Neural progenitor cell (in vitro differentiated cells): ENCODE data around the gene ANKRD33. TPM values are rescaled to one million over a fixed set of nuclear protein-coding genes. Genes with fewer than 3 reads are reported as not detected.
A peak's percentile ranks its signal among the peaks of the same experiment; 100 is the strongest.

Experiments used
- DNase-seq: peaks from one replicate; pipeline ENCODE4 v3.0.0-alpha.2; 2016; ENCODE audit warnings: low spot score
- H2AFZ ChIP-seq: fragments of 200-600 bp; sonication (generic); replicated peaks from 2 replicates; pipeline ENCODE4 v1.6.1; 2016; ENCODE audit warnings: antibody characterized with exemption
- H3F3A ChIP-seq: fragments of 200-600 bp; sonication (generic); 2 replicates; pipeline ENCODE4 v1.6.1; 2016; ENCODE audit warnings: antibody characterized with exemption, low read depth
- H3K27ac ChIP-seq: fragments of 200-600 bp; sonication (generic); 2 replicates; pipeline ENCODE4 v1.5.1; 2016; ENCODE audit warnings: mild to moderate bottlenecking
- H3K27me3 ChIP-seq: fragments of 200-600 bp; sonication (generic); 2 replicates; pipeline ENCODE4 v1.6.1; 2016; ENCODE audit warnings: mild to moderate bottlenecking, moderate library complexity
- H3K36me3 ChIP-seq: fragments of 200-600 bp; sonication (generic); 2 replicates; pipeline ENCODE4 v1.5.1; 2016
- H3K4me1 ChIP-seq: fragments of 200-600 bp; sonication (generic); 2 replicates; pipeline ENCODE4 v1.6.1; 2016; ENCODE audit warnings: mixed run types
- H3K4me2 ChIP-seq: fragments of 200-600 bp; sonication (generic); 2 replicates; pipeline ENCODE4 v1.6.1; 2016
- H3K4me3 ChIP-seq: fragments of 200-600 bp; sonication (generic); 2 replicates; pipeline ENCODE4 v1.5.1; 2016
- H3K79me2 ChIP-seq: fragments of 200-600 bp; sonication (generic); 2 replicates; pipeline ENCODE4 v1.6.1; 2016; ENCODE audit warnings: low read depth
- H3K9ac ChIP-seq: fragments of 200-600 bp; sonication (generic); 2 replicates; pipeline ENCODE4 v1.6.1; 2016
- H3K9me3 ChIP-seq: fragments of 200-600 bp; sonication (generic); 2 replicates; pipeline ENCODE4 v1.5.1; 2016; ENCODE audit warnings: low read depth
- H4K20me1 ChIP-seq: fragments of 200-600 bp; sonication (generic); 2 replicates; pipeline ENCODE4 v1.6.1; 2016; ENCODE audit warnings: low read depth
- H3K27ac Mint-ChIP-seq: 3 replicates; pipeline ENCODE4 v1.8.0; 2021; ENCODE audit warnings: mixed read lengths
- H3K27me3 Mint-ChIP-seq: 2 replicates; pipeline ENCODE4 v1.8.0; 2022; ENCODE audit warnings: low read depth, mild to moderate bottlenecking, inconsistent platforms, moderate library complexity, mixed read lengths; ENCODE audit not compliant: insufficient read depth
- H3K36me3 Mint-ChIP-seq: 3 replicates; pipeline ENCODE4 v1.8.0; 2021; ENCODE audit warnings: mixed read lengths
- H3K4me1 Mint-ChIP-seq: 3 replicates; pipeline ENCODE4 v1.8.0; 2021; ENCODE audit warnings: mixed read lengths
- H3K4me3 Mint-ChIP-seq: 3 replicates; pipeline ENCODE4 v1.8.0; 2021; ENCODE audit warnings: mild to moderate bottlenecking, moderate library complexity, mixed read lengths
- H3K9me3 Mint-ChIP-seq: 3 replicates; pipeline ENCODE4 v1.8.0; 2020; ENCODE audit warnings: mixed read lengths
- EZH2 ChIP-seq: fragments of 200-600 bp; sonication (generic); IDR thresholded peaks from 2 replicates; pipeline ENCODE4 v1.6.1; 2017; ENCODE audit warnings: antibody characterized with exemption, mild to moderate bottlenecking, moderate library complexity
- EZH2phosphoT487 ChIP-seq: fragments of 200-600 bp; sonication (generic); IDR thresholded peaks from 2 replicates; pipeline ENCODE4 v1.6.1; 2017; ENCODE audit warnings: antibody characterized with exemption
- total RNA-seq: library from RNA; depleted of rRNA; stranded (reverse); fragments of >200 nt; gene quantifications from 2 replicates; pipeline ENCODE4 v1.2.3, GENCODE V29; 2015; ENCODE audit warnings: low replicate concordance
- TF ChIP-seq, protein P1 (sequence below): fragments of 200-600 bp; sonication (generic); IDR thresholded peaks from 2 replicates; pipeline ENCODE4 v1.5.1; 2017; ENCODE audit warnings: antibody characterized with exemption, mild to moderate bottlenecking

The ANKRD33 gene
- total RNA-seq, 1 donor from 2014 or later: 0.39 TPM

DNA sequence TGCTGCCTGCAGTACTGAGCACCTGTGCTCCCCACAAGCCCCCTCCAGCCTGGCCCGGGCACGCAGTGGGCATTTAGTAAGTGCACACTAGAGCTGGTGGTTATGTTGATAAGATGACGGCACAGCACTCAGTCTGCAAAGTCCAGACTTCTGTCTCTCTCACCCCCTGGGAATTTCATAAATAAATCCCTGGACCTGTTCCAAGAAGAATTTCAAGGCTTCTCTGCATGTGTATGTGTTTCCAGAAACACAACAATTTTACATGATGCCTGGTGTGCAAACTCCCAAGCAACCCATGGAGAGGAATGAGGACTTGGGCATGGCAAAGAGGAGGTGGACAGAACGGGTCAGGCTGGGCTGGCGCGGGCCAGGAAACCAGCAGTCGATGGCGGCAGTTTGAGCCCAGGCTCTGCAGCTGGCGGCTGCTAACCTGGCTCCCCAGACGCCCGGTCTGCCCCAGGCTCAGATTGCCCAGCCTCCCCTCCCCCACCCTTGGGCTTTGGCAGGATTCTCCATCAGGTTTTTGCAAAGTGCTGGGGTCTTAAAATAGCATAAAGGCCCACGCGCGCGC lies 53.2 kb downstream of the ANKRD33 start:
- H3K4me1 Mint-ChIP-seq: peaks cover 15% of the 10 kb centered on the region
- TF ChIP-seq EZH2phosphoT487 (no peak), EZH2 (no peak)
- TF ChIP-seq, protein P1, sequence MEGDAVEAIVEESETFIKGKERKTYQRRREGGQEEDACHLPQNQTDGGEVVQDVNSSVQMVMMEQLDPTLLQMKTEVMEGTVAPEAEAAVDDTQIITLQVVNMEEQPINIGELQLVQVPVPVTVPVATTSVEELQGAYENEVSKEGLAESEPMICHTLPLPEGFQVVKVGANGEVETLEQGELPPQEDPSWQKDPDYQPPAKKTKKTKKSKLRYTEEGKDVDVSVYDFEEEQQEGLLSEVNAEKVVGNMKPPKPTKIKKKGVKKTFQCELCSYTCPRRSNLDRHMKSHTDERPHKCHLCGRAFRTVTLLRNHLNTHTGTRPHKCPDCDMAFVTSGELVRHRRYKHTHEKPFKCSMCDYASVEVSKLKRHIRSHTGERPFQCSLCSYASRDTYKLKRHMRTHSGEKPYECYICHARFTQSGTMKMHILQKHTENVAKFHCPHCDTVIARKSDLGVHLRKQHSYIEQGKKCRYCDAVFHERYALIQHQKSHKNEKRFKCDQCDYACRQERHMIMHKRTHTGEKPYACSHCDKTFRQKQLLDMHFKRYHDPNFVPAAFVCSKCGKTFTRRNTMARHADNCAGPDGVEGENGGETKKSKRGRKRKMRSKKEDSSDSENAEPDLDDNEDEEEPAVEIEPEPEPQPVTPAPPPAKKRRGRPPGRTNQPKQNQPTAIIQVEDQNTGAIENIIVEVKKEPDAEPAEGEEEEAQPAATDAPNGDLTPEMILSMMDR: no peak

More for the DNA sequence above, 53.2 kb downstream of the ANKRD33 start:
- Histone ChIP-seq H3K9ac (no peak overlapping the region), H3F3A (peaks cover 4% of the 10 kb centered on the region), H3K4me1 (peaks cover 13% of the 10 kb centered on the region), H3K27me3 (no peaks in the 10 kb centered on the region), H3K27ac (no peak overlapping the region), H3K4me3 (no peak overlapping the region), H3K36me3 (no peaks in the 10 kb centered on the region), H4K20me1 (no peaks in the 10 kb centered on the region), H3K4me2 (no peak overlapping the region), H3K79me2 (no peaks in the 10 kb centered on the region), H2AFZ (peak overlapping the region; percentile 12), H3K9me3 (peaks cover 6% of the 10 kb centered on the region)
- Mint-ChIP-seq H3K4me3 (no peak overlapping the region), H3K36me3 (no peaks in the 10 kb centered on the region), H3K9me3 (peaks cover 18% of the 10 kb centered on the region), H3K27ac (no peak overlapping the region), H3K27me3 (peaks cover 11% of the 10 kb centered on the region)
- peak; percentile 21 for DNase-seq

Other genes with a start within 250 kb of the ANKRD33 start
- gene FIGNL2, start 39.4 kb upstream of the ANKRD33 start, total RNA-seq: 9.3 and 25.1 TPM in 2 replicates
- gene ACVRL1, start 19.4 kb downstream of the ANKRD33 start, total RNA-seq: 0.22 and 2.0 TPM in 2 replicates
- 13.8 and 18.9 TPM in 2 replicates for gene ACVR1B, start 63.6 kb downstream of the ANKRD33 start, total RNA-seq
- 1.1 and 7.4 TPM in 2 replicates for gene TAMALIN, start 118.8 kb downstream of the ANKRD33 start, total RNA-seq
- gene NR4A1, start 163.3 kb downstream of the ANKRD33 start, total RNA-seq: 8.2 and 13.0 TPM in 2 replicates
- gene ATG101, start 181.9 kb downstream of the ANKRD33 start, total RNA-seq: 19.8 and 33.7 TPM in 2 replicates
- gene SMIM41, start 191.6 kb downstream of the ANKRD33 start, total RNA-seq: not detected in 2 replicates